NCI-H2227 treated with DMSO at 0.1 percent for 48 hours (cell line): Measurements from ENCODE around the gene AATK.

Experiments
- DNase-seq: peaks from one replicate; lab custom pipeline; 2025; lab: John Stamatoyannopoulos, UW

AATK gene

GRCh38 chr17:81195941-81196495 lies 30.0 kb upstream of the AATK start:
- no peak for DNase-seq

DNA sequence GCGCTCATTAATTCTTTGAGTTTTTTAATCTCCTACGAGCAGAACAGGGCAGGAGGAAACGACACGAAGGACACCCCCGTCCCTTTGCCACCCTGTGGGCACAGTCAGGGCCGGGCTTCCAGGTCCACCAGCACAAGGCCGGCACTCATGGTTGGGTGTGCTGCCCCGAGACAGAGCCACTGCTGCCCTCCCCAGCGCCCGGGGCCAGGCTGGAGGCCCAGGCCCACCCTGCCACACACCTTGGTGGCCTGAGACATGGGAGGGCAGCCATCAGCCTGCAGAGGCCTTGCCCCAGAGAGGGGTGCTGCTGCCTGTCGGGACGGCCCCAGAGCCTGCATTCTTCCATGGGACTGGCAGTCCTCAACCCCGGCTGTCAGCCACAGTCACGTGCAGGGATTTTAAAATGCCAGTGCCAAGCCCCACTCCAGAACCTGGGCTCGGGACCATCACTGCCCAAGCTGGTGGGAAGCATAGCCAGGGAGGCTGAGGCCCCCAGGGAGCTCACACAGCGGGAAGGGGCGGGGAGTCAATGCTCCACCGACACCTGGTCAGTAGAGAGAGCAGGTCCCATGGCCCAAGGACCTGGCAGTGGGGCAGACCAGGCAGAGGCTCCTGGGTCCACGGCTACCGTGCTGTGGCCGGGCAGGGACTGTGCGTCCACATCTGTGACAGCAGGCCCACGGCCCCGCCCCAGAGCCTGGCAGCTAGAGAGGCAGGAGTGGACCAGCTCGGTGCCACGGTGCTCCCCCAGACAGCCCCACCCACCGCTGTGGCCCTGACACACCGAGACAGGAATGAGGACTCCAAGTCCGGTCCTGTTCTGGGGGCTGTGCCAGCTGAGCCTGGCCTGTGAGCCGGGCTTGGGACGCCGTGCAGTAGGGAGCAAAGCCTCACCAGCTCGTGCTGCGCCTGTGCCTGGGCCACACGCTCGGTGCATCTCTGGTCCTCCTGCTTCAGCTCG lies 29.2 kb upstream of the AATK start:
- no peak for DNase-seq

DNA sequence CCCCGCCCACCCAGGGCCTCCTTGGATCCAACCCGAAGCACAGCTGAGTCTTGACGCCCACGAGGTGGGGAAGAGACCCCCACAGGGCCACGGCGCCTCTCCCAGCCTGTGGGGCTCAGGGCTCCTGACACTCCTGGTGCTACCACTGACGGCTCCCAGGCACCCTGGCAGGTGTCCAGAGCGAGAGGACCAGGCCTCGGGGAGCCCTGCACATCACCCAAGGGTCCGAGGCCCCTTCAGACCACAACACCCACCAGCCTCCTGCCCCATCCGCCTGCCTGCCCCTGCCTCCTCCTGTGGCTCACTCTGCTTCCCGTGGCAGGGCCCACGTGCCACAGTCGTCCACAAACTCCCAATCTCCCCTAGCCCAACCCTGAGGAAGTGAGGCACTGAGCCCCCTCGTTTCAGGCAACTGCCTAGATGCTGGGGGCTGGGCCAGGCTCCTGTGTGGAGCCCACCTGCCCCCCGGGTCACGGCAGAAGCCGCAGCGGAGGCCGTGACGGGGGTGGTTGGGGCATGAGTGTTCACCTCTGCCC lies 28.3 kb upstream of the AATK start:
- no peak for DNase-seq

DNA sequence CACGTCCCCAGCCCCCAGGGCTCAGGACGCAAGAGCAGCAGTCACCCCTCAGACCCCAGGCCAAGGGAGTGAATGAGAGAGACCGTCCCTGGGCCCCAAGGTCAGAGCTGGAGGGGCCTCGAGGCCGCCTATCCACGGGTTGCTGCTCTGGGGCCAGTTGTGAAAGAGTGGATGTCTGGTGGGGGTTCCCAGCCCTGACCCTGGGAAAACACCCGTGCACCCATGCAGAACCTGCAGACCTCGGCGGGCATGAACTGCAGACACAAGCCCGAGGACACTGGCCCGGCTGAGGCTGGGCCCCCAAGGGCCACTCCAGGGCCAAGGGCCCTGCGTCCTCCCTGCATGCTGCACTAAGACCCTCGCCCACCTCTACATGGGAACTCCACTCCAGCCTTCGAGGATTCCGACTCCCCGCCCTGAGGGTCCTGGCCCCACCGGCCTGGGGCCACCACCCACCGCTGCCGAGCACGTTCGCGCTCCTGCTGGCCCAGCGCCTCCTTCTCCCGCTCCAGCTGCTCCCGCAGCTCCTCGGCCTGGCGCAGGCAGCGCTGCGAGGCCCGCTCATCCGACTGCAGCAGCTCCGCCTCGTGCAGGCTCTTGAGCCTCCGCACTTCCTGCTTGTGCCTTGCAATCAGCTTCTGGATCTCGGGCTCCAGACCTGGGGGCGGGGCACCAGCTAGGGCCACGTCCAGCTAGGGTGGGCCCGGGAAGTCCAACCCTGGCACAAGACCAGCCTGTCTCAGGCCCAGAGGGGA lies 27.6 kb upstream of the AATK start:
- DNase-seq: no peak

DNA sequence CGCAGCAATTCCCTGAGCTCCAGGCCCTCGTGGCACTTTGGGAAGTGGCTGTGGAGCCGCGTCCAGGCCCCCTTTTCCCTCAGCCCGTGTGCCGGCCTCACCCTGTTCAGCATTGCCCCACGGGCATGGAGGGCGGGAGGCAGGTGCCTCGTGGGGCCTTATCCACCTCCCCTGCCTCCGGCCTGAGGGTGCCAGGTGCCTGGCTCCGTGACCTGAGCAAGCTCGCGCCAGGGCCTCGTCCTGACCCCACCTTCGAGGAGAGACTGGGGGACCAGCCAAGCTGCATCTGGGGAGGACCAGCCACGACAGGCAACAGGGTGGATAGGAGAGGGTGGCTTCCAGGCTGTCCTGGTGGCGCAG lies 27.0 kb upstream of the AATK start:
- no peak for DNase-seq

GRCh38 chr17:81192386-81193050 lies 26.5 kb upstream of the AATK start:
- DNase-seq: no peak

DNA sequence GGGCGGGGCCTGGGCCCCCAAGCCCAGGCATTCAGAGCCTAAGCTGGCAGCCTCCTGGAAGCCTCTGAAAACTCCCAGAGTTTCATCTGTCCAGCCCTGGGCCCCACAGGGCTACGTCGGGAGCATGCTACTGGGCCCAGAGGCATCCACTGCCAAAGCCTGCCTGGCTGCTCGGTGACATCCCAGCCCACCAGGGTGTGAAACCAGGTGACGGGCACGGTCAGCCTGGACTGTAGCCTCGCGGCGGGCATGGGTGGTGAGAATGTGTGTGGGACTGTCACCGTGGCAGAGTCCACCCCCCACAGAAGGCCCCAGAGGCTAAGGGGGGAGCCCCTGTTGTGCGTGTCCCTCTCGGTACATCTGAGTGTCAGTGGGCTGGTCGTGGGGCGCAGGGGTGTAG lies 25.6 kb upstream of the AATK start:
- no peak for DNase-seq

GRCh38 chr17:81191116-81191515 lies 25.1 kb upstream of the AATK start:
- DNase-seq: no peak

GRCh38 chr17:81190591-81190990 lies 24.6 kb upstream of the AATK start:
- no peak for DNase-seq

GRCh38 chr17:81189670-81190530 lies 23.9 kb upstream of the AATK start:
- no peak for DNase-seq

GRCh38 chr17:81189016-81189415 lies 23.0 kb upstream of the AATK start:
- DNase-seq: no peak

- DNase-seq: no peak
These were observed 22.4 kb upstream of the AATK start for GRCh38 chr17:81188491-81188840.

DNA sequence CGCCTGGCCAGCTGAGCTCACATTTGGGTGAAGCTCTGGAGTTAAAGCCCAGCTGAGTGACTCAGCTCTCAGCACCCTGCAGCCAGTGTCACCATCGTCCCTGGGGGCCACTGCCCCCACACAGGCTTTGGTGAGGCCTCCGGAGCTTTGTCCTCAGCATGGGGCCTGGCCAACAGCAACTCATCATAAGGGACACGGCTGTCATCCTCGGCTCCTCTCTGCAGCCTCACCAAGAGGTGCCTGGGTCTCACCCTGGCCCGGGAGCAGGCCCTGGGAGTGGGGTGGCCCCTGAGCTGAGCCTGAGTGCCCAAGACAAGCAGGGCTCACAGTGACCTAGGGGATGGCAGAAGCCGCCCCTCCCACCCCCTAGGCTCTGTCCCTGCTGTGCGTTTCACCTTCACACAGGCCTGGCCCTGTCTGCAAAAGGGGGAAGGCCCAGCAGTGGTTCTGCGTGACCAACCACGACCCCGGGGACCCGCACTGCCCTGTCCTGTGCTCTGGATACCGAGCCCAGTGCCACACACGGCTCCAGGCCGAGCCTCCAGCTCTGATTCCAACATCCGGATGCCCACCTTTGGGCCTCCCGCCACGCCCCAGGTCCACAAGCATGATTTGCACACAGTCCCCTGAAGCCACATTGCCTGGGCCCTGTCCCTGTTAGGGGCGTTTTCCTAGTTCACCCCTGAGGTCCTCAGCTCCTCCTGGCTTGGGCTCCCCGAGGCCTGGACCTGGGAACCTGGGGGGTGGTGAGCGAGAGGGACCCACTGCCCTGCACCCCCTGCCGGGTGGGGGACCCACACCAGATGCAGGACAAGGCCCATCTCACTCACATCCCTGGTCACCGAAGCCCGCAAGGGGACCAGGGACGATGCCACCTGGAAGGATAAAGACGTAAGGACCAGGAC lies 21.8 kb upstream of the AATK start:
- DNase-seq: no peak

- no peak for DNase-seq
These were observed 21.1 kb upstream of the AATK start for GRCh38 chr17:81187120-81187519.

- DNase-seq: no peak
These were observed 20.2 kb upstream of the AATK start for GRCh38 chr17:81186203-81186602.

DNA sequence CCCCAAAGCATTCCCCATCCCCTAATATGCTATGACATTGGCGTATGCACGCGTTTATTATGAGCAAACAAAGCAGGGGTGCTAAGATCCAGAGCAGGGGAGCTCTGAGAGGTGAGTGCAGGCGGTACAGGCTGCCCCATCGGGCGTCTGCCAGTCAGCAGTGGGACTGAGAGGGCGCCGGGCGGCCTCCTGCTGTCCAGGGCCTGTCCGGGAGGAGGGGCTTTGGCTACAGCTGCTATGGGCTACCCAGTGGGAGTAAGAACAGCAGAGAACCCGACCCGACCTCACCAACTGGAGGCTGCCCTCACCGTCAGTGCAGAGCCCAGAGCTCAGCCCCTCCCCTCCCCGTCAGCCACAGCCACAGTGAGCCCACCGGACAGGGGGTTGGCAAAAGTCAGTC lies 18.5 kb upstream of the AATK start:
- DNase-seq: no peak

GRCh38 chr17:81183807-81184206 lies 17.8 kb upstream of the AATK start:
- no peak for DNase-seq

GRCh38 chr17:81183316-81183715 lies 17.3 kb upstream of the AATK start:
- DNase-seq: no peak

DNA sequence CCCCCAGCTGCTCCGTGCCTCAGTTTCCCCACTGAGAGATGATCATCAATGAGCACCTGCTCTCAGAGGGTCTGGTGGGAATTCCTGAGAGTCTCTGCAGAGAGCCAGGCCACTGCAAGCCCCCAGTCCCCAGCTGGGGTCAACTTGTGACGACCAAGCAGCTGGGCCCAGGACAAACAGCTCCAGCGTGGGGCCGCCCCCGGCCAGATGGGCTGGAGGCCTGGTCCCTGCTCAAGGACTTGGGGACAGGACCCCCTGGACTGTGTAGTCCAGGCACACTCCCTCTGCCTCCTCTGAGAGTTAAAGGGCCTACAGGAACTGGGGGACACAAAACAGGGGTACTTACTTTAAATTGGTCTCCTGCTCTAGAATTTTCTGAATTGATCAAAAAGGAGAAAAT lies 16.6 kb upstream of the AATK start:
- no peak for DNase-seq

- DNase-seq: no peak
These were observed 15.8 kb upstream of the AATK start for GRCh38 chr17:81181811-81182185.
